T-helper 2 cell treated with Interferon-gamma antibody and Interleukin-4, amounts not matched to agents 100 ng/mL and 5 ng/mL, for 36 hours (primary cell): ENCODE results near the gene EBF4. TPM values are rescaled to one million over a fixed set of nuclear protein-coding genes. Genes with fewer than 3 reads are reported as not detected.
"Not testable (repeated sequence)": the region's sequence is repeated elsewhere in the genome, so short reads cannot be mapped to it uniquely, and the experiment has no call there.

Experiments
- intact Hi-C: fragments of 100-400 bp; cut with micrococcal nuclease; formaldehyde crosslinking; loops from one replicate; pipeline ENCODE4 v1.15.1; 2023
- total RNA-seq: library from RNA; stranded (reverse); gene quantifications from 2 replicates; pipeline ENCODE4 v1.2.3, GENCODE V29; 2022

The EBF4 gene
- total RNA-seq, 1 donor from 2014 or later = 3.3 TPM

DNA sequence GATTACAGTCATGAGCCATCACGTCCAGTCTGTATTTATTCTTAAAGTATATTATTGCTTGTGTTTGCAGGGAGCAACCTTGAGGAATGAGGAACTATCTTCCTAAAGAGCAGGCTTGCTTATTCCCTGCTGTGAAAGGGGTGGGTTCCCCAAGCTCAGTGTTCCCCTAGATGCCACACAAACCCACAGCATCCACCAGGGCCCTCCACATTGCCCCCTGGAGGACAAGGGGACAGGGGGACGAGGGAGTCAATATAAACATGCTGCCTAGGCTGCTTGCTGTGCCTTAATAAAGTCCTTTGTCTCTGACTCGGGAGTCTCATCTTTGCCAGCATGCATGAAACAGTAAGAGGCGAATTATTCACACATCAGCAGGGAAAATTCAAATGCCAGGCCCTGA is 20.6 kb upstream of the EBF4 start:
- intact Hi-C loops = no loop called here

GRCh38 chr20:2672446-2672845 is 20.1 kb upstream of the EBF4 start:
- intact Hi-C loops = no loop called here

DNA sequence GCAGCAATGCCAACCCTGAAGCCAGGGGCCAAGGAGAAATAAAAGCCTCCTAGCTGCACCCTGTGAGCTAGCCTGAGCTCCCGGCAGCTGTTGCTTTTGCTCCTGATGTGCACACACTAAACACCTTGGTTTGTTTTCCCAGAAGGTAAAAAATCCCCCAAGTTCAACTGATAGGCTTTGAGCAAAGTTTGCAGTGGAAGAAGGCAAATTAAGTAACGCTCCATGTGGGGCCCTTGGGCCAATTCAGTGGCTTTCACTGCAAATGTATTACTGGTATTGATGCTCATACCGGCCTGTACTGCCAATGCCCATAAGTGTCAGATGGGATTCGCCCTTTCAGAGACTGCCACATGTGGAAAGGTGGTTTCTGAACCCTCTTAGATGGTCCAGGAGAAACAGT is 19.1 kb upstream of the EBF4 start:
- intact Hi-C loops = no loop called here

DNA sequence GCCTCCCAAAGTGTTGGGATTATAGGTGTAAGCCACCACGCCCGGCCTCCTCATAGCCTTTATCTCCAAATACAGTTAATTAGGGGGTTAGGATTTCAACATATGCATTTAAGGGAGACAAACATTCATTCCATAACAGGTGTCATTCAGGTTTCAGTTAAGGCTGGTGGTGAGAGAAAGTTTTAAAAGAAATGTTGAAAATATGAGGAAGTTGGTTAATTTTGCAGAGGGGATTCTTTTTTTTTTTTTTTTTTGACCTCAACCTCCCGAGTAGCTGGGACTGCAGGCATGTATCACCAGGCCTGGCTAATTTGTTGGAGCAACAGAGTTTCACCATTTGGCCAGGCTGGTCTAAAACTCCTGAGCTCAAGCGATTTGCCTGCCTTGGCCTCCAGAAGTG is 12.5 kb upstream of the EBF4 start:
- intact Hi-C loops = no loop called here

GRCh38 chr20:2682040-2682439 is 10.5 kb upstream of the EBF4 start:
- intact Hi-C loops = not testable (repeated sequence)

DNA sequence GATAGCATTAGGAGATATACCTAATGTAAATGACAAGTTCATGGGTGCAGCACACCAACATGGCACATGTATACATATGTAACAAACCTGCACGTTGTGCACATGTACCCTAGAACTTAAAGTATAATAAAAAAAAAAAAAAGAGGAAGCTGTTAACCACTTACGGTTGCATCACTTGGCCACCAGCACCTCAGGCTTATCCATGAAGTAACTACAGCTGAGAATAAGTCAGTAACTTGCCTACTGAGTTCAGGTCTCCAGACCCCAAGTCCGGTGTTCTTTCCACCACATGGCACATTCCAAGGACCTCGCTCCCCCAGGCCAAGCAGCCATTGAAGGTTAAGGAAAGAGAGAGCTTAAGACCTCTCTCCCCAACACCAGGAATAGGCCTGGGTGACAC is 7.8 kb upstream of the EBF4 start:
- intact Hi-C loops = loop anchor here (5.0 kb wide), 2 partner anchors 167 to 632 kb away; no protein-coding TSS in a partner anchor

DNA sequence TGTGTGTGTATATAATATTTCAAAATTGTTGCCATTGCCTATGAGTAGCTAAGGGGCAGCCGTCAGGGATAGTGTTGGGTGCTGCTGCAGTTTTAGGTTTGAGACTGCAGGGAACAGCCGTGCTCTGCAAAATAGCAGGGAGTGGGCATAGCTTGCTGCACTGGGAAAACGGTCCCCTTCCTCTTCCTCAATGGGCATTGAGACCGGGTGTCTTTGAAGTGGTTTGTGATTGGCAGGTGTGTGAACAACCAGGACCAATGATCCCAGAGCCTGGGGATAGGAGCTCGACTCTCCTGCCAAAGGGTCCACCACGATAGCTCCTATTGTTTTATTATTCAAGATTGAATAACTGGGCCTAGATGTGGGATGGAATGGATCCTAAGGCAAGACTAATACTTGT is 5.1 kb upstream of the EBF4 start:
- intact Hi-C loops = loop anchor here (5.0 kb wide), 2 partner anchors 165 to 630 kb away; no protein-coding TSS in a partner anchor

- intact Hi-C loops = loop anchor here (1.0 to 5.0 kb wide), 7 partner anchors 55 to 629 kb away; no protein-coding TSS in a partner anchor
Measured at GRCh38 chr20:2688041-2688591, 4.5 kb upstream of the EBF4 start.

- intact Hi-C loops = loop anchor here (10.0 kb wide), 1 partner anchor 185 kb away; the partner anchor contains the start of gene PTPRA
Measured at GRCh38 chr20:2690213-2690612, 2.4 kb upstream of the EBF4 start.

GRCh38 chr20:2690718-2691117 is 1.9 kb upstream of the EBF4 start:
- intact Hi-C loops = loop anchor here (10.0 kb wide), 1 partner anchor 184 kb away; the partner anchor contains the start of gene PTPRA

GRCh38 chr20:2691127-2691526 is 1.5 kb upstream of the EBF4 start:
- intact Hi-C loops = loop anchor here (10.0 kb wide), 1 partner anchor 184 kb away; the partner anchor contains the start of gene PTPRA

- intact Hi-C loops = loop anchor here (10.0 kb wide), 1 partner anchor 183 kb away; the partner anchor contains the start of gene PTPRA
Measured at GRCh38 chr20:2691663-2692035, 931 bp upstream of the EBF4 start.

DNA sequence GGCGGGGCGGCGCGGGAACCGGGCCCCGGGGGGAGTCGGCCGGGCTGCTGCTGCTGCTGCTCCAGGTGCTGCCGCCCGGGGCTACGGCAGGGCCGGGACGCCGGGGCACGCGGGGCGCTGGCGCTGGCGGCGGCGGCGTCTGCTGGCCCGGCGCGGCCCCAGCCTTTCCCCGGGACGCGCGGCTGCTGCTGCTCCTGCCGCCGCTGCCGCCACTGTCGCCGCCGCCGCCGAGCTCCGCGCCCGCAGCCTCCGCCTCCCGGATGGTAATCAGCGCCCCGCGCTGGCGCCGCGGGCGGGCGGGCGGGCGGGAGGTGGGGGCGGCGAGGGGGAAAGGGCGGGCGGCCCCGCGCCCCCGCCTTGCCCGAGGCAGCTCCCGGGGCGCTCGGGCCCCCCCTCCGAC is 306 bp downstream of the EBF4 start:
- intact Hi-C loops = loop anchor here (10.0 kb wide), 1 partner anchor 182 kb away; the partner anchor contains the start of gene PTPRA

- intact Hi-C loops = loop anchor here (10.0 kb wide), 1 partner anchor 181 kb away; the partner anchor contains the start of gene PTPRA
Measured at GRCh38 chr20:2693286-2694007, 867 bp downstream of the EBF4 start.

- intact Hi-C loops = loop anchor here (10.0 kb wide), 1 partner anchor 181 kb away; the partner anchor contains the start of gene PTPRA
Measured at GRCh38 chr20:2694008-2694471, 1.5 kb downstream of the EBF4 start.

- intact Hi-C loops = loop anchor here (10.0 kb wide), 1 partner anchor 180 kb away; the partner anchor contains the start of gene PTPRA
Measured at GRCh38 chr20:2694519-2694918, 1.9 kb downstream of the EBF4 start.

GRCh38 chr20:2695206-2695983 is 2.8 kb downstream of the EBF4 start:
- intact Hi-C loops = loop anchor here (10.0 kb wide), 1 partner anchor 179 kb away; the partner anchor contains the start of gene PTPRA

DNA sequence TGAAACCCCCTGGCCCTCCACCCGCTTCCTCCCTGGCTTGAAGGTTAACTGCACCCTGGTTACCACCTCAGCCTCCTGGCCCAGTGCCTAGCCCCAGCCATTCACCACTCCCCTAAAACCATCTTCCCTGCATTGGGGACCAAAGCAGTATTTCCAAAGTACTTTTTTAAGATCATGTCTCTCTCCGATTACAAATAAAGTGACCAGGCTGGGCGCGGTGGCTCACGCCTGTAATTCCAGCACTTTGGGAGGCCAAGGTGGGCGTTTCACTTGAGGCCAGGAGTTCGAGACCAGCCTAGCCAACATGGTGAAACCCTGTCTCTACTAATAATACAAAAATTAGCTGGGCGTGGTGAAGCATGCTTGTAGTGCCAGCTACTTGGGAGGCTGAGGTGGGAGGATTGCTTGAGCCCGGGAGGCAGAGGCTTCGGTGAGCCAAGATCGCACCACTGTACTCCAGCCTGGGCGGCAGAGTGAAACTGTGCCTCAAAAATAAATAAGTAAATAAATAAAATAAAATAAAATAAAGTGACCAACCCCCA is 3.5 kb downstream of the EBF4 start:
- intact Hi-C loops = loop anchor here (10.0 kb wide), 1 partner anchor 179 kb away; the partner anchor contains the start of gene PTPRA

DNA sequence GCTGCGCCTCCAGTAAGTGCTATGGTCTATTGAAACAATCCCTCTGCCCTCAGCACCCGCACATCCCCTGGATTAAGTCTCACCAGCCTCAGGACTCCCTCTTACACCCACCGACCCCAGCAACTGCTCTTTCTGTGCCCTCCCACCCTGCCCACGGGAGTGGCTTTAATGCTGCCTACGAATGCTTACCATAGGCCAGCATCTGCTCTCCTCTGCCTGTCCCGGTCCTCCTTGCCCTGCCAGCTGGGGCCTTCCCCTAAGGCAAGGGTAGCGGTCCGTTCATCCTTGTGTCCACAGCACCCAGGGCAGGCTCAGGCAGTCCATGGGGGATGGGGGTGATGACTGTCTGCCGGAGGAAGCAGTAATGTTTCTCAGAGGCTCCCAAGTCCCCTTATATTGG is 4.1 kb downstream of the EBF4 start:
- intact Hi-C loops = loop anchor here (10.0 kb wide), 1 partner anchor 178 kb away; the partner anchor contains the start of gene PTPRA

GRCh38 chr20:2697768-2698167 is 5.2 kb downstream of the EBF4 start:
- intact Hi-C loops = loop anchor here (10.0 kb wide), 1 partner anchor 177 kb away; the partner anchor contains the start of gene PTPRA
